GM21723 (cell line): ENCODE results near the gene ANKRD55.
"Not testable (repeated sequence)": the region's sequence is repeated elsewhere in the genome, so short reads cannot be mapped to it uniquely, and the experiment has no call there.

Source experiments
- ATAC-seq: cut with Tn5 transposase; IDR thresholded peaks from one replicate; pipeline ENCODE4 v1.9.1; 2021; ENCODE audit warnings: mild to moderate bottlenecking, moderate library complexity; ENCODE audit not compliant: unreplicated experiment

The ANKRD55 gene

DNA sequence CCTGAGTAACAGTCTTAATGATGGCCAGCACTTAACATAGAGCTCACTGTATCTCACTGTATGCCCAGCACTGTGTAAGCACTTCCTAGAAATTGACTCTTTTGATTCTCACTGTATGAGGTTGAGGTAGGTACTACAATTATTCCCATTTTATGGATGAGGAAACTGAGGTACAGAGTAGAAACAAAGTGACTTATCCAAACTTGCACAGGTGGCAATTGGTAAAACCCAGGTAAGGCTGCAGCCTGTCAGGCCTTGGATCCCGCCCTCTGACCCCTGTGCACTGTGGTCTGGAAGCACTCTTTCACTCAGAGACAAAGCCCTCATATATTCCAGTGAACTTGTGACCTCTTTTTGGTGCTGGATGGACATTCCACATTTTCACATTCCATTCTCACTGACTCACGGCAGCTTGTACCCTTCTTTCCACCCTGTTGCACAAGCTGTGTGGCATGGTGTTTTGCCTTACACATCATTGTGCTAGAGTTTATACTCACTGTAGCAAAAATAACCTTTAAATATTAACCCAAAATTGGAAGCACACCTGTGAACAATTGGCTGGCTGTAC lies 21.7 kb downstream of the ANKRD55 start:
- ATAC-seq, result no peak

DNA sequence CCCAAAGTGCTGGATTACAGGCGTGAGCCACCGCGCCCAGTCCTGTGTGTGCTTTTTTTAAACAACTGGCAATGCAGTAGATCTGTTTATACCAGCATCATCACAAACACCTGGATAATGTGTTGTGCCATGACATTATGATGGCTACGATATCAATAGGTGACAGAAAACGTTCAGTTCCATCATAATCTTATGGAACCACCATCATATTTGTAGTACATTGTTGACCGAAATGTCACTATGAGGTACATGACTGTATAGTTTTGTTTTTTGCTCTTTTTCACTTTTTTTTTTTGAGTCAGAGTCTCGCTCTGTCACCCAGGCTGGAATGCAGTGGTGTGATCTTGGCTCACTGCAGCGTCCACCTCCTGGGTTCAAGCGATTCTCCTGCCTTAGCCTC lies 24.4 kb downstream of the ANKRD55 start:
- no peak for ATAC-seq

DNA sequence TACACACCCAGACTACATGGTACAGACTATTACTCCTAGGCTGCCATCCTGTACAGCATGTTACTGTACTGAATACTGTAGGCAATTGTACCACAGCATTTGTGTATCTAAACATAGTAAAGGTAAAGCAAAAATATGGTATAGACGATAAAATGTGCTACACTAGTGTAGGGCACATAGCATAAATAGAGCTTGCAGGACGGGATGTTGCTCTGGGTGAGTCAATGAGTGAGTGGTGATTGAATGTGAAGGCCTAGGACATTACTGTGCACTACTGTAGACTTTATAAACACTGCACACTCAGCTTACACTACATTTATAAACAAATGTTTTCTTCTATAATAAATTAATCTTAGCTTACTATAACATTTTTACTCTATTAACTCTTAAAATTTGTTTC lies 25.6 kb downstream of the ANKRD55 start:
- ATAC-seq, result no peak

DNA sequence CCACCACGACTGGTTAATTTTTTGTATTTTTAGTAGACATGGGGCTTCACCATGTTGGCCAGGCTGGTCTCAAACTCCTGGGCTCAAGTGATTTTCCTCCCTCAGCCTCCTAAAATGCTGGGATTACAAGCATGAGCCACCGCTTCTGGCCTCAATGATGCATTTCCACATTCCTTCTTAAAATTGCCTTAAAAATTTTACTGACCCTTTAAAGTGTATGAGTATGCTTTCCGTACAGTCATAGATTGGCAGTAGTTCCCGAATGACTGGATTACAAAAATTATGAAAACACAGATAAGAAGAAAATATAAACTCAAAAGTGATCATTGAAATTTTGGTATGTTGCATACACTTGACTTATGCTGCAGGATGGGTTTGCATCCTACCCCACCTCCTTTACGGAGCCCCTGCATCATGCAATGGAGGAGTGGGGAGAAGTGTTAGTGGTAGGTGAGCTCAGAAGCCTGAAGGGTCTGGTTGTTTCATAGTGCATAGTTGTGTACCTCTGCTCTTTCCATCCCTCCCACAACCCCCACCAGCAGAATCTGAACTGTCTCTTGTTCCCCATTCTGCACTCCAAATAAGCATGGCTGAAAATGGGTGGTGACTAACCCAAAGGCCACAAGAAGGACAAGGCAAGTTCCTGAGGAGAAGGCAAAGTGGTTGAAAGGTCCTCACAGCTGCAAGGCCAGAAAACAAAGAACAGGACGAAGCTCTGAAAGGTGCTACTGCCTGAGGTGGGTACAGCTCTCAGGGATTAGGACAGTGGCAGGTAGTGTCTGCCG lies 26.8 kb downstream of the ANKRD55 start:
- ATAC-seq, result no peak

DNA sequence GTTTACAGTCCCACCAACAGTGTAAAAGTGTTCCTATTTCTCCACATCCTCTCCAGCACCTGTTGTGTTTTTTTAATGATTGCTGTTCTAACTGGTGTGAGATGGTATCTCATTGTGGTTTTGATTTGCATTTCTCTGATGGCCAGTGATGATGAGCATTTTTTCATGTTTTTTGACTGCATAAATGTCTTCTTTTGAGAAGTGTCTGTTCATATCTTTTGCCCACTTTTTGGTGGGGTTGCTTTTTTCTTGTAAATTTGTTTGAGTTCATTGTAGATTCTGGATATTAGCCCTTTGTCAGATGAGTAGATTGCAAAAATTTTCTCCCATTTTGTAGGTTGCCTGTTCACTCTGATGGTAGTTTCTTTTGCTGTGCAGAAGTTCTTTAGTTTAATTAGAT lies 29.2 kb downstream of the ANKRD55 start:
- not testable (repeated sequence) for ATAC-seq

DNA sequence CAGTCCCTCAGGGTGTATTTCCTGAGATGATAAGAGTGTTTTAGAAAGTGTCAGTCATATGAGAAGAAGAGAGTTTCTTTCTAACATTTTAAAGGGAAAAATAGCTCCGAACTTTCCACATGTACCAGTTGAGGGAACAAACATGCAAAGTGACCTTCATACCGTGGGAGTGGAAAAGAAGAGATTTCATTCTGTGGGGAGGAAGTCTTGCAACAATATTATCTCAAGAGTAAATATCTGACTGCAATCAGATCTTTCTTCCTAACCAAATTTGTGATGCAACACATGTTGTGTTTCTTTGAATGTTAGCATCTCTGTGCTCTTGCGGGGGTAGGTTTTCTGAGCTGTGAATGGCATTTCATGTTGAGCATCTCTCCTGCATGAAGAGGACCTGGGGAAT lies 30.6 kb downstream of the ANKRD55 start:
- no peak for ATAC-seq

DNA sequence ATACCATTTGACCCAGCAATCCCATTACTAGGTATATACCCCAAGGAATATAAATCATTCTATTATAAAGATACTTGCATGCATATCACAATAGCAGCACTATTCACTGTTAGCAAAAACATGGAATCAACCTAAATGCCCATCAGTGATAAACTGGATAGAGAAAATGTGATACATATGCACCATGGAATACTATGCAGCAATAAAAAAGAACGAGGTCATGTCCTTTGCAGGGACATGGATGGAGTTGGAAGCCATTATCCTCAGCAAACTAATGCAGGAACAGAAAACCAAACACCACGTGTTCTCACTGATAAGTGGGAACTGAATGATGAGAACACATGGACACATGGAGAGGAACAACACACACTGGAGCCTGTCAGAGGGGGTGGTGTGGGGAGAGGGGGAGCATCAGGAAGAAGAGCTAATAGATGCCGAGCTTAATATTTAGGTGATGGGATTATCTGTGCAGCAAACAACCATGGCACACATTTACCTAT lies 31.3 kb downstream of the ANKRD55 start:
- not testable (repeated sequence) for ATAC-seq

DNA sequence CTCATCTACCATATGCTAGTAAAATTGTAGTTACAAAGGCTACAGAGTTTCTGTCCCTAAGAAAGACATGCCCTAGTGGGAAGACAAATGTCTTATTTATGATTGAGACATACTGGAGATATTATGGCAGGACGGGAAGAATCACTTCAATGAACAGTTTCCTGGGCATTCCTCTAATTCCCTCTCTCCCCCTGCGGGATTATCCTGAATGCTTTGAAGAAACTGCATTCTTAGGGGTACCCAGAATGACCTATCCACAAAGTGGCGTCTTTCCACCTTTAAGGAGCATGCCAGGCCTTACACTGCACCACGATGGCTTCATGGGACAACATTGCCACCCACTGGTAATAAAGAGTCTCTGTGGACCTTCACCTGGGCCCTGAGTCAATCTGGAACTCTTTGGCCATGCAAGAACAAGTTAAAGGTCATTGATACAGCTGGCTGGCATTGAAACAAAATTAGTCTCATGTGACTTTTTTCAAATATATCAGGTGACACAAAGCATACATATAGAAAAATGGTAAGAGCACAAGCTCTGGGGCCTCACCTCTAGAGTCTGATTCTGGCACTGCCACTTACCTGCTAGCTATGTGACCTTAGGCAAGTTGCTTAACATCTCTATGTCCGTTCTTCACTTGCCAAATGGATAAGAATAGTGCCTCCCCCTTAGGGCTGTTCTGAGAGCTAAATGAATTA lies 32.0 kb downstream of the ANKRD55 start:
- peak; percentile 93 for ATAC-seq

DNA sequence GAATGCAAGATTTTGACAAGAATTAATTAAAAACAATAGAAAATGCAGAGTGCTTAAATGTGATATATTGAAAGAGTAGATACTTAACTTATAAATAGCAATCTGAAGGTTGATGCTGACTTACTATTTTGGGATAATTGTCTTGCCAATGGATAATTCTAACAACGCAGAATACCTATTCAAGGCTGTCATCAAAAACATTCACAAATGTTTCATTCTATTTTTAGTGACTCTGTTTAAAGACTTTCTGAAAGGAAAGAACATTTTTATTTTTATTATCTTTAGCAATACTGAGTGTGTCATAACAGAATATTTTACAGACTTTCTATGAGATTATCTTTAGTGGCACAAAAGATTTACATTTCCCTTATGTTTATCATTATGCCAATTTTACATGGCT lies 38.1 kb downstream of the ANKRD55 start:
- ATAC-seq, result no peak

DNA sequence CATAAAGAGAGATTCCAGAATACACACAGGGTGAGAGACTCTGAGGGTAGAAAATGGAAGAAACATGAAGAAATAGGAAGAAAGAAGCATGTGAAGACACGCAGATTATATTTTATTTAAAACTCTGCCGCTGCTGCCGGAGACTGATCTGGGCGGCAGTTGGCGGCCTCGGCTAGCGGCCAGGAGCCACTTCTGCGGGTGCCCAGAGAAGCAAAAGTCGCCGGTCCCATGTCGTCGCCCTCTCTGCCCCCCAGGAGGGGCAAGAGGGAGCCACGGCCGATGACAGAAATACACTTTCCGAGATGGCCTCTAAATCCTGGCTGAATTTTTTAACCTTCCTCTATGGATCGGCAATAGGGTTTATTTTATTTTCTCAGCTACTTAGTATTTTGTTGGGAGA lies 40.9 kb downstream of the ANKRD55 start:
- no peak for ATAC-seq

DNA sequence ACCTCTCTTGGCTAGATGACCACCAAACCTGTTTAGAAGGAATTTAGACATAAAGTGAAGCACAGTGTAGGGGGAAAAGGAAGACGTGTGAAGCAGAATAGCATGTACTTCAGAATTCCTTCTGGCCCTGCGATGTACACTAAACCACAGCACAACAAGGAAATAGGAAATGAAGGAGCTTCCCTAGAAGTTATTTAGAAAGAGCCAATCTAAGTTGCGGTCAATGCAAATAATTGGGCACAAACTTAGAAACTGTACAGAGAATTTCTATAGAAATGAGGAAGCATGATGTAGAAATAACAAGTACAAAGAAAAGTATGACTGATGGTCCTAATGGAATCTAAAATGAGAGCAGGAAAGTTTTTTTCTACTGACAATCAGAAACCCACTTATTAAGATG lies 41.5 kb downstream of the ANKRD55 start:
- no peak for ATAC-seq

DNA sequence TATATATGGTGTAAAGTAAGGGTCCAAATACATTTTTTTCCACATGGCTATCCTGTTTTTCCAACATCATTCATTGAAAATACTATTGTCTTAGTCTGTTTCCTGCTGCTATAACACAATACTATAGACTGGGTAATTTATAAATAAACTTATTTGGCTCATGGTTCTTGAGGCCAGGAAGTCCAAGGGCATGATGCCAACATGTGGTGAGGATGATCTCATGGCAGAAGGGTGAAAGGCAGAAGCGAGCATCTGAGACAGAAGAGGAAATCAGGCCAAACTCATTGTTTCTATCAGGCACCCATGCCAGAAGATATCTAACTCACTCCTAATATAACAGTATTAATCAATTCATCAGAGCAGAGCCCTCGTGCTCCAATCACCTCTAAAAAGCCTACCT lies 42.6 kb downstream of the ANKRD55 start:
- no peak for ATAC-seq

DNA sequence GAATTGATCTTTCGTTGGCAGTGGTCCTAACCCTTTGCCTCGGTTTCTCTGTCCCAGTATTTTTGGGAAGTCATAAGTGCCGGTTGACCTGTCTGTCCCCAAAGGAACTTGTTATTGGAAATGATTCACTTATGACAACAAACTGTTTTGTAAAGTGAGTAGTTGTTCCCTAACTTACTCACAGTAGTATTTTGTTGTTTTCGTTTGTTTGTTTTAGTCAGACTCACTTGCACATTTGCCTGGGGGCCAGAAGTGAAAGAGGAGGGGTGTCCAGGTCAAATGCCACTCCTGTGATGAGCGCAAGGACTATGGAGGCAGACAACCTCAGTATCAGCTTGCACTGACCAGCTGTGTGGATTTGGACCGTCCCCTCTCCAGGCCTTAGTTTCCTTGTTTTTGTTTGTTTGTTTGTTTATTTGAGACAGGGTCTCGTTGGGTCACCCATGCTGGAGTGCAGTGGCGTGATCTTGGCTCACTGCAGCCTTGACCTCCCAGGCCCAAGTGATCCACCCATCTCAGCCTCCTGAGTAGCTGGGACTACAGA lies 47.3 kb downstream of the ANKRD55 start:
- no peak for ATAC-seq

DNA sequence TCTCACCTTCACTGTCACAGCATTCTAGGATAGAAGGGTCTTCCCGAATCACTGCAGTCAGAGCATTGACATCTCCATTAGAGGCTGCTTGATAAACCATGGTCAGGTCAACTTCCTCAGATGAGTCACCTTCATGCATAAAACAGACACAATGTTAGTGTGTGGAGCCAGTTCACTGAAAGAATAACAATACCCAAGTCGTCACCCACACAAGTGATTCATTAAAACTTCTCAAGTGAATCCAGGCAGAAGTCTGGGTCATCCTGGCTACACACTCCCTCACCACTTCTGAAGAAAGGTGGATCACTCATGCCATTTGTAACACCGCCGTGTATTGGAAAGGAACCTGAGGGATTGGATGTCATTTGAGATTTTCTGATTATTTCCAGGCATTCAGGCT lies 49.6 kb downstream of the ANKRD55 start:
- ATAC-seq, result no peak

DNA sequence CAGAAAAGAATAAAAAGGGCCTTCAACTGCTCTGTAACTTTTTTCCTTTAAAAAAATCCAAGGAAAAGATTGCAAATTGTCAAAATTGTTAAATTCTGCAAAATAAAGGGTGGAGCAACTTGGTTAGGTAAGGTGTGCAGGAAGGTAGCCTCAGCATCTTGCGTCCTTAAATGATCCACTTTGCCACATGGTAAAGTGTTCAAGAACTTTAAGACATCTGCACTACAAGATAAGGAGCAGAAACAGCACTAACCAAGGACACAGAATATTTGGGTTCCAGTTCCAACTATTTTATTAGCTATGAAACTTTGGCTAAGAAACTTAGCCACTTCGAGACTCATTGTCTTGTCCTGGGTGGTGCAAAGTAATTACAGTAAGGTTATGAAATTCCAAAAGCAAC lies 53.7 kb downstream of the ANKRD55 start:
- no peak for ATAC-seq

DNA sequence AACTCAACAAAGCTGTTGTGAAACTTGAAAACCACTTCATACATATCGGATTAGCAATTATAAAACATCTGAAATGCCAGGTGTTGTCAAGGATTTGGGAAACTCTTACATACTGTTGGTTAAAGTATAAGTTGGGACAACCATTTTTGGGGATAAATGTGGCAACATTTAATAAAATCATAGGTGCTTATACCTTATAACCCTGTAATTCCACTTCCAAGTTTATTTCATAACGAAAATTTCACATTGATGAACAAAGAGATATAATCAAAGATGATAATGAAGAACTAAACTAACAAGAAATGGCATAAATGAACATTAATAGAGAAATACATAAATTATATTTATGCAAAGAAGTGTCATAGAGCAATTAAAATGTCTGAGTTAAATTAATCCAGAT lies 54.3 kb downstream of the ANKRD55 start:
- no peak for ATAC-seq

DNA sequence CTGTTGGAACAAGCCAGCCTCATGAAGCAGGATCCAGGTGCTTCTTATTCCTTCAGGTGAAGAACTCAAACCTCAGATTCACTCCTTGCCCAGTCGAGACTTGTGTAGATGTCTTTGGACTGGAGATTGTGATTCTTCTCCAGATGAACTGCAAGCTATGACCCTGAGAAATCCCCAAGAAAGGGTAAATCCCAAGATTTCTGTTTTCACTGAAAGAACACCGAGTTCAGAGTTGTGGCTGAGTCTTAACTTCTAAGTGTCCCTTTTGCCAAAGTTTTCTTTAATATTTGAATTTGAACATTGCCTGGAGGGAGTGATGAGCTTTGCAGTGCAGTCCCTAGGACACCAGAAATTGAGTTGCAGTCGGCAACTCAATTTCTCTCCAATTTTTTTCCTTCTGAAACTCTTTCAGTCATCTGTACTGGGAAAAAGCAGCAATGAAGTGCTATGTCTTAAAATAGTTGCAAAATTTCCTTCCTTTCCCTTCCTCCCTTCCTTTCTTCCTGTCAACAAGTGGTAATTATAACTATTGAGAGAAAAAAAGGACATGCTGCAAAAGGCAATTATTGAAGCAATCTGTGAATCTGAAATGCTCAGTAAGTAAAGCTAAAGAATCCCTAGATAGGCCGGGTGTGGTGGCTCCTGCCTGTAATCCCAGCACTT lies 56.1 kb downstream of the ANKRD55 start:
- no peak for ATAC-seq

DNA sequence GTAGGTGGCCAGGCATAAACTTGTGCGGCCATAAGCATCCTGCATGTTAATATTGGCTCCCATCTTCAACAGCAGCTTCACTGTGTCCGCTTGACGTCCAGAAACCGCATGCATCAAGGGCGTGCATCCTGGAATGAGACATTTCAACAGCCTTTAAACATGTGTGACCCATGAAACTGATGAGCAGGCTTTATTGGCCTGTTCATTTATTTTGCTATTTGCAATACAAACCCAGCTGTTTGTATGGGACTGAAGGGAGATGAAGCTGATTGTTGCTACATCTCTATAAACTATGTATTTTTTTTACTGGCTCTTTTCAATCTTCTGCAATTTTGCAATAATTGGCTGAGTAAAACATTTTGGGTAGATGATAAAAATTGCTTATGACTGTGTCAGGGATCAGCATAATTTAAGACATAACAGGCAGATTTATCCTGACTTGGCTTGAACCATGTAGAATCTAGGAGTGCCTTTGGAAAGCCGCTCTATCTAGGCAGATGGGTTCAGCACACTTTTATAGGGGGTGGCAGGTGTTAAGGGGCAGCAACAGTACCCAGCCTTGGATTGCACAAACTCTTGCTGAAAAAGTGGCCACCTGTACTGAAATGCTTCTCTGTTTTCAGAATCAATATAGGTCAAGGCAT lies 56.9 kb downstream of the ANKRD55 start:
- no peak for ATAC-seq

DNA sequence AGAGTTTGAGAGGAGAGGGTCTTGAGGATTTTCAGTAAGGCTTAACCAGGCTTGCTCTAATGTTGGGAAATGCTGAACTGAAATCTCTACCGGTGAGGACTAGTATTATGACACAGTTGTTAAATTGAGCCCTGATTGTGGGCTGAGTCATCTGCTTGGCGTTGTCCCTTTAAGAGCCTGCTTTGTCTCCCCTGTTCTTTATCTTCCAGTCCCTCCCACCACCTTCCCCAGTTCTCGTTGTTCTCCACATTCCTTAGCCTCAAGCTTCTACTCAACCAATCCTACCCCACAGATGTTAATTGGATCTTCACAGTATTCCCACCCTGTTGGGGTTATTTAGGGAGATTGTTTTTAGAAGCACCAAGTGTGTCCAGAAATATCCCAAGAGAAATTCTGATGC lies 57.6 kb downstream of the ANKRD55 start:
- no peak for ATAC-seq

DNA sequence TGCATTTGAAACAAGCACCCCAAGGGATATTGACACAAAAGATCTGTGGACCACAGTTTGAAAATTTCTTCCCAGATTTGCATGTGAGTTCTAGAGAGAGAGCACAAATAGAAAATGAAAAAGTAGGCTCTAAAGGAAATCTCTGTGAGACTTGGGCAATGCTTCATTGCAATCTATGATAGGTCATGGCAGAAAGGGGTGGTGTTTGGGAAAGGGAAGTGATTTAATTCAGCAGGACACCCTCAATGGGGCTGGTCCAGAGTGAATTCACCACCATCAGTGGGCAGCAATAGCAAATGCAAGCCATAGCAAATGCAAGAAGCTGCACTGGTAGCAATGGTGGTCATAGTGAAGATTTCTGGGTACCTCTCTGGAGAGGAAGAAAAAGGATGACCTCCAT lies 58.1 kb downstream of the ANKRD55 start:
- ATAC-seq, result no peak

DNA sequence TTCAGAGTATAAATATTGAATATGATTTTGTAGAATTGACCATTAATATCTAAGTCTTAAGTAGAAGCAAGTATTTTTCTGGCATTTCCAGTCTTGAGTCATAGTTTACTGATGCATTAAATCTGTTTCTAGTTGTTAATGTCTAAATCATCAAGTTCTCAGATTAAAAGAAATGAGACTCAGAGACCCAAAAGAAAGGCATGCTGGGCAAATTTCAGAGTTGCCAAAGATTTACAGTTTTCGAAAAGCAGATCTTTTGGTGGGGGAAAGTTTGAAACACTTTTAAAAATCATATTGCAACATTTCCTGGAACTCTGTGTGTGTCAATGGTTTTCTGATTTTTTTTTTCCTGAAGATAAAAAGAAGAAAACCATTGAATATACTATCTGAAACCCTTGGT lies 60.9 kb downstream of the ANKRD55 start:
- no peak for ATAC-seq
